ENCODE measurements around the gene AADAC.
"Not testable (repeated sequence)": the region's sequence is repeated elsewhere in the genome, so short reads cannot be mapped to it uniquely, and the experiment has no call there.

AADAC gene

GRCh38 chr3:151798466-151798865 is 15.4 kb upstream of the AADAC start:
- no peak for DNase-seq (ENCODE audit: low read depth in 3 of 3)

DNA sequence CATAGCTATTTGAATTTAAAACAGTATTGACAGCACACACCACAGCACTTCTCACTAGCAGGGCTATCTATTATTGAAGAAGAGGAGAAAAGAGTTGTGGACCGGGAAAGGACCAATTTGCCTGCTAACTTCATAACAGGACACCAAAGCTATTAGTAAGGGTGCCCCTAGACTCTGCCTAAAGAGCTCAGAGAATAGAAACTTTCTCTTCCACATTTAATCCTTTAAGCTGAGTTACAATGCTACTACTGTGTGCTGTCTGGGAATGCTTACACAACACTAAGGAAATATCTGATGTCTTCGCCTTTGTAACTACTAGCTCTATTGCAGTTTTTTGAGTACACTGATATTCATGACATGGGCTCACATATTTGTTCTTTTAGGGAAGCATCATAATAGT is 13.5 kb upstream of the AADAC start:
- no peak for DNase-seq (ENCODE audit: low read depth in 3 of 3)

DNA sequence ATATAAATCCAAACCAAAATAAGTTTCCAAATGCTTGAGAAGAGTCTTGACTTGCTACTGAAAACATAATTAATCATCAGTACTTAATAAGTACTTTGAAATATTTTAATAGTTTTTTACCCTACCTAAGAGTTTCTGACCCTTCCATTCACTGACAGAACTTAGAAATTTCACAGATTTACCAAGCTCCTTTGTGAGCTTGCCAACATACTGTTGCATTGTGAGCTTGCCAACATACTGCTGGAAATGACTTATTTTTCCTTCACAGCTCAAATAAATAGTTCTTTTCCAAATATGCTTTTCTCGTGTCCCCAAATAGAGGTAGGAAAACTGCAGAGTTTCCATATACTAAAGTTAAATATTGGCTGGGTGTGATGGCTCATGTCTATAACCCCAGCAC is 9.6 kb upstream of the AADAC start:
- DNase-seq (ENCODE audit: low read depth in 3 of 3), result no peak

DNA sequence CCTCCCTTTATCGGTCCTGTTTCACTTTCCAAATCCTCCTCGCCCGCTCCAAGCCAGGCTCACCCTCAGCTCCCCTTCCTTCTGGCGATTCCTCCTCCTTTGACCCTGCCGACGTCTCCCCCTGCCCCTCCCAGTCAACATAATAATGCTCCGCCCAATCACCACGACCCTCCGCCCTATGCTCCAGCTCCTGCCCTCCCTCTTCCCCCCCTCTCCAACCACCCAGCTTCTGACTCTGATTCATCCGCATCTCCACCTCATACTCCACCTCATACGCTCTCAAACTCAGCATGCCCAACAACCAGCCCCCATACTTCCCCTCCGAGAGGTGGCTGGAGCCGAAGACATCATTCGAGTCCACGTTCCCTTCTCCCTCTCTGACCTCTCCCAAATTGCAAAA is 7.1 kb upstream of the AADAC start:
- DNase-seq (ENCODE audit: low read depth in 3 of 3), result no peak

DNA sequence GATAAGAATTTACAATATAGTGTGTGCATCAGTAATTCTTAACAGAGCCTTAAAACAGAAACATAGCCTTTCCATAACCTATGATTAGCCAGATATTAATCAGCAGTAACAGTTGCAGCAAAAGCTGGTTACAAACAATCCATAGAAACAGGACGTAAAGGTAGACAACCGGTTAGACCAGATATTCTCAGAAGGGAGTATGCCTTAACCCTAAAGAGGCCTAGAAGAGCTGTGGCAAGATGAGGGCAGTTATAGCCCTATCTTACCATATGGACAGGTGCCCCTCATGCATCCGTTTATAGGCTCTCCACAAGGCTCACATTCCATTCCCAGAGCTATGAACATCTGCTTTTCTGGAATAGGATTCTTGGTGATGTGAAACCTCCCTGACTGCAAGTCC is 5.0 kb upstream of the AADAC start:
- not testable (repeated sequence) for DNase-seq (ENCODE audit: low read depth in 3 of 3)

DNA sequence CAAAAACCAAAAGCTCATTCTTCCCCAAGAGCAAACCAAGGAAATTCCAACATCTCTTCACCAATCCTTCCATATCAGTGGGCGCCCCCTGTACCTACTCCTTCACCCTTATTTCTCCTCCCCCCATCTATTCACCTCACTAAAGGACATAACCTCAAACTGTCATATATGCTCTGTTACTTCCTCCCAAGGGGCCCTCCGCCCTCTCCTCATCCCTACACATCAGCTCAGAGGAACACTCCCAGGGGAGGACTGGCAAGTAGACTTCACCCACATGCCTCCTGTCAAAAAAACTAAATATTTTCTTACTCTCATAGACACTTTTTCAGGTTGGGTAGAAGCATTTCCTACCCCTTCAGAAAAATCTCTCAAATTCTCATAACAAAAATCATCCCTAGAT is 2.4 kb upstream of the AADAC start:
- no peak for DNase-seq (ENCODE audit: low read depth in 3 of 3)

- no peak for DNase-seq (ENCODE audit: low read depth in 3 of 3)
Observed at GRCh38 chr3:151814588-151814987, 672 bp downstream of the AADAC start.

GRCh38 chr3:151816091-151816604 is 2.2 kb downstream of the AADAC start:
- DNase-seq (ENCODE audit: low read depth in 3 of 3), result no peak

DNA sequence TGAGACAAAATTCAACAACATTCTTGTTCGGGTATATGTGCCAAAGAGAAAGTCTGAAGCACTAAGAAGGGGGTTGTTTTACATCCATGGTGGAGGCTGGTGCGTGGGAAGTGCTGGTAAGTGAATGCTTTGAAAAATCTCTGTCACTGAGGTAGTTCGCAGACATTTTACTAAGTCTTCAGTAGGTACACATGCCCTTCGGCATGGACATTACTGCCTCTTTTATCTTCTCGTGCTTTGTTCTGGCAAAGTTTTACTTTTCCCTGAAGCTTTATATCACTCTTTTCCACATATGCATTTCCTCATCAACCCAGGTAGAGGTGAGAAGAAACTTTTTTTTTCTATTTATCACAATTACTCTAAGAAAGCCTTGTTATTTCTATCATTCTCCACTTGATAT is 3.6 kb downstream of the AADAC start:
- no peak for DNase-seq (ENCODE audit: low read depth in 3 of 3)

DNA sequence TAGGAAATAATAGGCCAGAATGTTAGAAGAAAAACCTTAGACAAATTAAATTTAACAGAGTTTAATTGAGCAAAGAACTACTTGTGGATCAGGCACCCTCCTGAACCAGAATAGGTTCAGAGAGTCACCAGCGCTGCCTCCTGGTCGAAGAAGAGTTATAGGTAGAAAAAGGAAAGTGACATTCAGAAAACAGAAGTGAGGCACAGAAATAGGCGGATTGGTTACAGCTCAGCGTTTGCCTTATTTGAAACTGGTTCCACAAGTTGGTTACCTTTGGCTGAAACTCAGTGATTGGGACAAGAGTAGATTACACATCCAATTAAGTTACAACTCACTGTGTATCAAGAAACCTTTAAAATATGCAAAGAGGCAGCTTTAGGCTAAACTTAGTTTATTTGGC is 4.4 kb downstream of the AADAC start:
- no peak for DNase-seq (ENCODE audit: low read depth in 3 of 3)

GRCh38 chr3:151819910-151820309 is 6.0 kb downstream of the AADAC start:
- no peak for DNase-seq (ENCODE audit: low read depth in 3 of 3)

- no peak for DNase-seq (ENCODE audit: low read depth in 3 of 3)
Observed at GRCh38 chr3:151827816-151828215, 13.9 kb downstream of the AADAC start.

- DNase-seq (ENCODE audit: low read depth in 3 of 3), result no peak
Observed at GRCh38 chr3:151835751-151836525, 22.0 kb downstream of the AADAC start.

DNA sequence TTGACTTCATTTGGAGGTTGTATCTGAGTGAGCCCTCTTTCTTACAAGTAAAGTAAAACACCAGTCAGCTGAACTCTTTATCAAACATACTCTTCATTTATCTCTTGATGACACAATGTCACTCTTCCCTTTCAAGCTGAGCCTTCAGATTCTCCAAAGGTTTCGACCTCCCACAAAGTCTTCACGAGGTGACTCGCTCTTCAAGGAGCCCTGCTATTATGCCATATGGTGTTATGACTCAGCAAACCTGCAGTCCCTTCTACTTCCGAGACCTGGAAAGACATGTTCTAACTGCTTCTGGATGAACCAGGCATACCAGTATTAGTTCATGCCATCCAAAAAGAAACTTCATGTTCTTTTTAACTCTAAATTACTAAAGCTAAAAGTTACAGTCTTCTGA is 23.1 kb downstream of the AADAC start:
- DNase-seq (ENCODE audit: low read depth in 3 of 3), result no peak

GRCh38 chr3:151838574-151839312 is 24.8 kb downstream of the AADAC start:
- DNase-seq (ENCODE audit: low read depth in 3 of 3), result peak in 1 of 3 donors; percentile 25

DNA sequence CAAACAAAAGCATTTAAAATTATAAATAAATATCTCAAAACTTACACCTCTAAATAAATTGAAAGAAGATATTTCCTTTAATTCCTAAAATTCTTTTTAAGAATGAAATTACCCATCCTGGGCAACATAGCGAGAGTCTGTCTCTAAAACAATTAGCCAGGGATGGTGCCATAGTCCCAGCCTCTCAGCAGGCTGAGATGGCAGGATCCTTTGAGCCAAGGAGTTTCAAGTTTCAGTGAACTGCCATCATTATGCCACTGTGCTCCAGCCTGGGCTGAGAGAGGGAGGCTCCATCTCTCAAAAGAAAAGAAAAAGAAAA is 25.4 kb downstream of the AADAC start:
- no peak for DNase-seq (ENCODE audit: low read depth in 3 of 3)

GRCh38 chr3:151841801-151842200 is 27.9 kb downstream of the AADAC start:
- no peak for DNase-seq (ENCODE audit: low read depth in 3 of 3)

- no peak for DNase-seq (ENCODE audit: low read depth in 3 of 3)
Observed at GRCh38 chr3:151843275-151843674, 29.4 kb downstream of the AADAC start.

GRCh38 chr3:151845306-151845905 is 31.5 kb downstream of the AADAC start:
- no peak for DNase-seq (ENCODE audit: low read depth in 3 of 3)

DNA sequence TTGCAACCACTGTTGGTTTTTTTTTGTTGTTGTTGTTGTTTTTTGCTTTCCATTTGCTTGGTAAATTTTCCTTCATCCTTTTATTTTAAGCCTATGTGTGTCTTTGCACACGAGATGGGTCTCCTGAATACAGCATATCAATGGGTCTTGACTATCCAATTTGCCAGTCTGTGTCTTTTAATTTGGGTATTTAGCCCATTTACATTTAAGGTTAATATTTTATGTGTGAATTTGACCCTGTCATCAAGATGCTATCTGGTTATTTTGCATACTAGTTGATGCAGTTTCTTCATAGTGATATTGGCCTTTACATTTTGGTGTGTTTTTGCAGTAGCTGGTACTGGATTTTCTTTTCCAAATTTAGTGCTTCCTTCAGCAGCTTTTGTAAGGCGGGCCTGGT is 36.1 kb downstream of the AADAC start:
- not testable (repeated sequence) for DNase-seq (ENCODE audit: low read depth in 3 of 3)

GRCh38 chr3:151852074-151852811 is 38.3 kb downstream of the AADAC start:
- no peak for DNase-seq (ENCODE audit: low read depth in 3 of 3)

DNA sequence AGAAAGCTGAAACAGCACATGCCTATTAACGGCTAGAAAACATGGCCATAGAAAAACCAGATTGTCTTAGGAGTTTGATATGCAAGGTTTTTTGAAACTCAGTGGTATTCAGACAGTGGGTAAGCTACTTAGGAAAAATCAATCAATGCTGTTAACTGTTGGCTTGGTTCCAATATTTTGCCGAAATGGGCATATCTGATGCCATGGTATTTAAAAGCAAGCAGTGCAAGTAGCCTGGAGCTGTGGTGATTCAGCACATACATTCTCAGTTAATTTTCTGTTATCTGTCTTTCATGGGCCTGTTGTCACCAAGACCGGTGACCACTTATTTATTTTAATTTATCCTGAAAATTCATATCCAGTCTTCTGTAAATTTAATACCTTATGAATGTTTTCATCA is 42.2 kb downstream of the AADAC start:
- DNase-seq (ENCODE audit: low read depth in 3 of 3), result no peak

Measured in stimulated activated CD4-positive, alpha-beta T cell treated with anti-CD3 and anti-CD28 coated beads, TNF-alpha, amount 100 ng/mL, for 48 hours (primary cell).